CD4-positive, alpha-beta T cell (primary cell): Measurements from ENCODE around the gene PNPO. TPM values are rescaled to one million over a fixed set of nuclear protein-coding genes. Genes with fewer than 3 reads are reported as not detected.

ENCODE experiments used
- ATAC-seq: fragments of 200-7000 bp; cut with Tn5 transposase; one replicate; pipeline ENCODE4 v1.10.0; 2022; ENCODE audit warnings: mild to moderate bottlenecking; ENCODE audit not compliant: poor library complexity
- CTCF ChIA-PET: fragments of 350-600 bp; sonication (Branson Sonifier 250); formaldehyde crosslinking; loops from one replicate; lab custom pipeline; 2021; ENCODE audit warnings: antibody characterized with exemption, inconsistent platforms; lab: Charles Lee
- POLR2A ChIA-PET: fragments of 350-600 bp; sonication (Branson Sonifier 250); formaldehyde crosslinking; loops from one replicate; lab custom pipeline; 2021; ENCODE audit warnings: antibody characterized with exemption, inconsistent platforms; lab: Charles Lee
- DNase-seq, 14 experiments: peaks; one replicate each; pipeline ENCODE4 v3.0.0-alpha.2; 2013 to 2020; ENCODE audit warnings: mixed read lengths in 2 of 14
- H3K27ac ChIP-seq, 2 donors: one replicate each; pipeline versions ENCODE4 v1.5.1 to v1.7.0; 2013; ENCODE audit warnings: low read length in 2 of 2, low read depth in 1 of 2, mild to moderate bottlenecking in 1 of 2
- H3K27me3 ChIP-seq, 2 experiments: 1 replicate in 1 of 2; 2 replicates in 1 of 2; pipeline versions ENCODE4 v1.6.1 to v1.7.0; 2013; ENCODE audit warnings: low read length in 2 of 2, control low read depth in 1 of 2, mild to moderate bottlenecking in 1 of 2, moderate library complexity in 1 of 2; ENCODE audit not compliant: insufficient read depth in 2 of 2, control insufficient read depth in 1 of 2
- H3K36me3 ChIP-seq: one replicate; pipeline ENCODE4 v1.6.1; 2013; ENCODE audit warnings: low read length, control low read depth; ENCODE audit not compliant: insufficient read depth
- H3K4me1 ChIP-seq: one replicate; pipeline ENCODE4 v1.6.1; 2013; ENCODE audit warnings: low read length, control low read depth; ENCODE audit not compliant: insufficient read depth
- H3K4me3 ChIP-seq: one replicate; pipeline ENCODE4 v1.5.1; 2013; ENCODE audit warnings: mild to moderate bottlenecking, low read length, moderate library complexity
- H3K9me3 ChIP-seq, 2 experiments: 1 replicate in 1 of 2; 2 replicates in 1 of 2; pipeline versions ENCODE4 v1.6.1 to v1.7.0; 2013; ENCODE audit warnings: low read length in 2 of 2, mild to moderate bottlenecking in 2 of 2, control low read depth in 1 of 2, moderate library complexity in 1 of 2; ENCODE audit not compliant: control insufficient read depth in 1 of 2, insufficient read depth in 1 of 2
- H3K27ac Mint-ChIP-seq: one replicate; pipeline ENCODE4 v1.8.0; 2020; ENCODE audit warnings: mixed read lengths
- H3K27me3 Mint-ChIP-seq: one replicate; pipeline ENCODE4 v1.8.0; 2021; ENCODE audit warnings: mixed read lengths
- H3K36me3 Mint-ChIP-seq: one replicate; pipeline ENCODE4 v1.8.0; 2021; ENCODE audit warnings: low read depth, mixed read lengths
- H3K4me1 Mint-ChIP-seq: one replicate; pipeline ENCODE4 v1.8.0; 2021; ENCODE audit warnings: low read depth, mixed read lengths
- H3K4me3 Mint-ChIP-seq: one replicate; pipeline ENCODE4 v1.8.0; 2020; ENCODE audit warnings: mild to moderate bottlenecking, mixed read lengths
- H3K9me3 Mint-ChIP-seq: one replicate; pipeline ENCODE4 v1.8.0; 2020; ENCODE audit warnings: mixed read lengths
- CTCF ChIP-seq: fragments of 200-600 bp; IDR thresholded peaks from one replicate; pipeline ENCODE4 v1.8.0; 2022; ENCODE audit warnings: antibody characterized with exemption, mild to moderate bottlenecking
- intact Hi-C, 2 experiments: fragments of 100-400 bp; cut with DNase I in 1 of 2; cut with micrococcal nuclease in 1 of 2; formaldehyde crosslinking; loops; one replicate each; pipeline versions ENCODE4 v1.15.1 to v1.9.0; 2023 to 2025; cut with DNase I, micrococcal nuclease
- total RNA-seq, 174 experiments: library from RNA in 2 of 174; stranded (reverse) in 2 of 174; gene quantifications; one replicate each; pipeline ENCODE4 v1.2.3 and lab custom pipeline; 2021 to 2026

Gene PNPO
- total RNA-seq, 2 experiments from 2014 or later, result 2.2 to 2.4 TPM

DNA sequence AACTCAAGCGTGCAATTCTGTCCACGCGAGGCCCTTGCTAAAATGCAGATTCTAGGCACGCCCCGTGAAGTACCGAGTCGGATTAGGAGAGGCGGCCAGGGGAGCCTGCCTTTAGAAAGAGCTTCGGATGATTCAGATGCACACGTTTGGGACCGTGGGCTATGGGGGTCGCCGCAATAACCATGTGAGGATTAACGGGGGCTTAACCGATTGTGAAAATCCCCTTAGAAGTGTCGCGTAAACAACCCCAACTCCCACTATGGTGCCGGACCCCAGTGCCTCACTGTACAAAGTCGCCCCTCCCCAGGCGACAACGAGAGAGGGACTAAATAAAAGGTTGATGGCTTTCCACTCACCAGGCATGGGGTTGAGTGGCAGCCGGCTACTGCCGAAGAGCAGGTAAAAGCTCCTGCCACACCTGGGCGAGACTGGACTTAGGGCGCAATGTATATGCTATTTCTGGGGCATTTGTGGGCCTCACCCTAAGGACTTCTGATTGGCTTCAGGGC, 46.0 kb upstream of the PNPO start:
- CTCF ChIA-PET, result interaction anchor here (1.0 to 1.7 kb wide), 6 partner anchors 53 to 76 kb away, joined by 3 to 20 read pairs (median 6); partner anchors contain the start of genes CDK5RAP3, OSBPL7 and SCRN2
- H3K27ac Mint-ChIP-seq, result peak overlapping the region; percentile 94
- intact Hi-C loops, result loop anchor here (1.0 to 5.0 kb wide), 5 partner anchors 46 to 243 kb away; partner anchors contain the start of genes CDK5RAP3 (in 1 of the 2), LRRC46 (in 1 of the 2), MRPL10 (in 1 of the 2) and PNPO (in 1 of the 2)
- no peaks in the 10 kb centered on the region for H3K27me3 Mint-ChIP-seq
- peaks cover 34% of the 10 kb centered on the region for H3K4me1 ChIP-seq
- no peaks in the 10 kb centered on the region for H3K9me3 Mint-ChIP-seq
- peak overlapping the region; percentile 74 for H3K4me3 ChIP-seq
- peaks cover 58% of the 10 kb centered on the region for H3K4me1 Mint-ChIP-seq
- peaks cover 44% of the 10 kb centered on the region for H3K36me3 Mint-ChIP-seq
- peak overlapping the region; percentile 100 for H3K4me3 Mint-ChIP-seq
- POLR2A ChIA-PET, result interaction anchor here (0.6 to 2.1 kb wide), 48 partner anchors 8 to 1049 kb away, joined by 3 to 56 read pairs (median 4); partner anchors contain the start of genes ATP5MC1, CDK5RAP3, KPNB1 and LRRC46
- H3K27me3 ChIP-seq, result no peaks in the 10 kb centered on the region
- peaks cover 25% of the 10 kb centered on the region for H3K36me3 ChIP-seq
- no peaks in the 10 kb centered on the region for H3K9me3 ChIP-seq
- peak in 5 of 14 experiments; percentile 20 to 38 (median 21) for DNase-seq
- ATAC-seq, result no peak
- peak overlapping the region; percentile 69 to 81 for H3K27ac ChIP-seq
- TF ChIP-seq CTCF, result no peak

DNA sequence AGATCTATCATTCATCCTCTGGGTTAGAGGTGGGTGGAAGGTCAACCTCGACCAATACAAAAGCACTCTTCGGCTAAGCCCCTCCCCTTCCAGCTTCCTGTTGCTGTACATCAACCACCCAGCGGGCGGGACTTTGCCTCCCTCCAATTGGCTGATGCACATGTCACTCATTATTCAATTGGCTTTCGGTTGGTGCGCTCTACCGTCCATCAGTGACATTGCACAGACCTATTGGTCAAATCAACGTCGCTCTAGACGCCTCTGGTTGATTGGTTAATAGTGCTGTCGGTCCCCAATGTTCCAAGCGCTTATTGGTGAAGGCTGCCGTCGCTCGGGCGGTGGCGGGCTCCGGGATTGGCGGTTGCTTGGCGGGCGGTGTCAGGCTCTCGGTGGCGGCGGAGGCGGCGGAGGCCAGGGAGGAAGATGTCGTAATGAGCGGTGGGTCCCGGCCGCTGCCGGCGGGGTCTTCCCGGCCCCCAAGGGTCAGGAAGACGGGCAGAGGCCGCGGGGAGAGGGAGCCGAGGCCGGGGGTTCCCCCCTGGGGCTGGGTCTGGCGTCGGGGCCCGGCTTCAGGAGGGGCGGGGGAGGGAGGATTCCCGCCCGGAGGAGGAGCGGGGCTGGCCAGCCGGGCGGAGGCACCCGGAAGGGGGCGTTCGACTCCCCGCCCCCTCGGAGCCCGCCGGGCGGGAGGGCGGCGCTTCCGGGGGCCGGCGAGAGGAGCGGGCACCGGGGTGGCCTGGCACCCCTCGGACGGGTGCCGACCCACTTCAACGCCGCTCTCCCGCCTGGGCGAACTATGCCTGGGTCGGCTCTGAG, 45.3 kb upstream of the PNPO start, which contains the start of gene SP2:
SP2 (plus strand) TSS at position 381 of the 816 bp plus-strand sequence; CDS start at position 432, 51 bp downstream.
- POLR2A ChIA-PET, result interaction anchor here (0.6 to 2.1 kb wide), 51 partner anchors 8 to 1049 kb away, joined by 3 to 56 read pairs (median 4); partner anchors contain the start of genes ATP5MC1, CDK5RAP3, KPNB1 and LRRC46
- peak within 1 kb of the TSS; percentile 100 for H3K4me3 Mint-ChIP-seq
- Histone ChIP-seq H3K27me3 (no peaks in the 10 kb centered on the region), H3K36me3 (peaks cover 30% of the 10 kb centered on the region), H3K4me1 (peaks cover 34% of the 10 kb centered on the region), H3K9me3 (no peaks in the 10 kb centered on the region), H3K27ac (peak within 1 kb of the TSS; percentile 95 to 98), H3K4me3 (peak within 1 kb of the TSS; percentile 96)
- H3K36me3 Mint-ChIP-seq, result peaks cover 51% of the 10 kb centered on the region
- peaks cover 58% of the 10 kb centered on the region for H3K4me1 Mint-ChIP-seq
- peak within 1 kb of the TSS; percentile 94 for H3K27ac Mint-ChIP-seq
- intact Hi-C loops, result loop anchor here (1.0 to 5.0 kb wide), 7 partner anchors 45 to 244 kb away; partner anchors contain the start of genes PNPO (in 2 of the 2), CDK5RAP3 (in 1 of the 2), LRRC46 (in 1 of the 2) and MRPL10 (in 1 of the 2)
- TF ChIP-seq CTCF, result no peak
- DNase-seq, result peak; percentile 97 to 100 (median 99)
- H3K27me3 Mint-ChIP-seq, result no peaks in the 10 kb centered on the region
- CTCF ChIA-PET, result interaction anchor here (1.0 to 1.7 kb wide), 7 partner anchors 53 to 75 kb away, joined by 3 to 20 read pairs (median 5); partner anchors contain the start of genes CDK5RAP3, OSBPL7 and SCRN2
- no peaks in the 10 kb centered on the region for H3K9me3 Mint-ChIP-seq
- peak; percentile 86 for ATAC-seq
